Neural cell (in vitro differentiated cells): ENCODE data around the gene MAN2B1.

Source experiments
- RAD21 ChIP-seq: fragments of 450-650 bp; conservative IDR thresholded peaks from 2 replicates; pipeline ENCODE4 v1.6.1; 2014; ENCODE audit warnings: antibody characterized with exemption, mild to moderate bottlenecking, moderate library complexity
- TF ChIP-seq, protein P1 (sequence below): fragments of 450-650 bp; IDR thresholded peaks from 2 replicates; pipeline ENCODE4 v1.5.1; 2014; ENCODE audit warnings: antibody characterized with exemption, mild to moderate bottlenecking, moderate library complexity; ENCODE audit not compliant: poor library complexity, severe bottlenecking

GRCh38 chr19:12703046-12703445 lies 36.5 kb upstream of the MAN2B1 start:
- TF ChIP-seq, protein P1, sequence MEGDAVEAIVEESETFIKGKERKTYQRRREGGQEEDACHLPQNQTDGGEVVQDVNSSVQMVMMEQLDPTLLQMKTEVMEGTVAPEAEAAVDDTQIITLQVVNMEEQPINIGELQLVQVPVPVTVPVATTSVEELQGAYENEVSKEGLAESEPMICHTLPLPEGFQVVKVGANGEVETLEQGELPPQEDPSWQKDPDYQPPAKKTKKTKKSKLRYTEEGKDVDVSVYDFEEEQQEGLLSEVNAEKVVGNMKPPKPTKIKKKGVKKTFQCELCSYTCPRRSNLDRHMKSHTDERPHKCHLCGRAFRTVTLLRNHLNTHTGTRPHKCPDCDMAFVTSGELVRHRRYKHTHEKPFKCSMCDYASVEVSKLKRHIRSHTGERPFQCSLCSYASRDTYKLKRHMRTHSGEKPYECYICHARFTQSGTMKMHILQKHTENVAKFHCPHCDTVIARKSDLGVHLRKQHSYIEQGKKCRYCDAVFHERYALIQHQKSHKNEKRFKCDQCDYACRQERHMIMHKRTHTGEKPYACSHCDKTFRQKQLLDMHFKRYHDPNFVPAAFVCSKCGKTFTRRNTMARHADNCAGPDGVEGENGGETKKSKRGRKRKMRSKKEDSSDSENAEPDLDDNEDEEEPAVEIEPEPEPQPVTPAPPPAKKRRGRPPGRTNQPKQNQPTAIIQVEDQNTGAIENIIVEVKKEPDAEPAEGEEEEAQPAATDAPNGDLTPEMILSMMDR = no peak
- TF ChIP-seq RAD21 = no peak
